Islet of Langerhans (tissue), 1 donor: Measurements from ENCODE around the gene ST14.

Experiments
- FAIRE-seq: peaks from one replicate; lab custom pipeline; 2011; peaks lifted over from hg19 to GRCh38; lab: Jason Lieb, UNC

The ST14 gene

GRCh38 chr11:130136107-130136506 is 23.5 kb upstream of the ST14 start:
- no peak for FAIRE-seq

GRCh38 chr11:130137999-130138398 is 21.6 kb upstream of the ST14 start:
- no peak for FAIRE-seq

- FAIRE-seq = no peak
Measured at GRCh38 chr11:130139401-130139800, 20.2 kb upstream of the ST14 start.

- no peak for FAIRE-seq
Measured at GRCh38 chr11:130141561-130142341, 17.8 kb upstream of the ST14 start.

- FAIRE-seq = no peak
Measured at GRCh38 chr11:130144141-130144540, 15.4 kb upstream of the ST14 start.

- FAIRE-seq = no peak
Measured at GRCh38 chr11:130144861-130145281, 14.7 kb upstream of the ST14 start.

- peak; percentile 89 for FAIRE-seq
Measured at GRCh38 chr11:130145311-130145812, 14.2 kb upstream of the ST14 start.

- peak; percentile 65 for FAIRE-seq
Measured at GRCh38 chr11:130145975-130146776, 13.4 kb upstream of the ST14 start.

- no peak for FAIRE-seq
Measured at GRCh38 chr11:130146796-130147195, 12.8 kb upstream of the ST14 start.

- no peak for FAIRE-seq
Measured at GRCh38 chr11:130148796-130149326, 10.7 kb upstream of the ST14 start.

GRCh38 chr11:130150790-130151189 is 8.8 kb upstream of the ST14 start:
- no peak for FAIRE-seq

GRCh38 chr11:130151196-130151595 is 8.4 kb upstream of the ST14 start:
- FAIRE-seq = no peak

GRCh38 chr11:130156108-130157022 is 3.2 kb upstream of the ST14 start:
- FAIRE-seq = no peak

GRCh38 chr11:130157101-130157500 is 2.5 kb upstream of the ST14 start:
- no peak for FAIRE-seq

- FAIRE-seq = no peak
Measured at GRCh38 chr11:130157840-130158239, 1.7 kb upstream of the ST14 start.

- FAIRE-seq = no peak
Measured at GRCh38 chr11:130159139-130159538, 443 bp upstream of the ST14 start.

- no peak for FAIRE-seq
Measured at GRCh38 chr11:130160498-130161155, 1.0 kb downstream of the ST14 start.

- no peak for FAIRE-seq
Measured at GRCh38 chr11:130161441-130162145, 2.0 kb downstream of the ST14 start.

GRCh38 chr11:130162733-130163132 is 3.2 kb downstream of the ST14 start:
- no peak for FAIRE-seq

GRCh38 chr11:130163346-130164220 is 4.0 kb downstream of the ST14 start:
- peak; percentile 49 for FAIRE-seq
